Activated T-helper 17 cell treated with anti-CD3 and anti-CD28 coated beads, Interleukin-2, amount 50 U/mL, for 72 hours (primary cell): Measurements from ENCODE around the gene MYO5A. TPM values are rescaled to one million over a fixed set of nuclear protein-coding genes. Genes with fewer than 3 reads are reported as not detected.
A peak's percentile ranks its signal among the peaks of the same experiment; 100 is the strongest.
"Not testable (repeated sequence)": the region's sequence is repeated elsewhere in the genome, so short reads cannot be mapped to it uniquely, and the experiment has no call there.

Experiments used
- ATAC-seq: fragments of 150-1000 bp; cut with Tn5 transposase; replicated peaks from 2 replicates; pipeline ENCODE4 v1.10.0; 2021; ENCODE audit warnings: mild to moderate bottlenecking, moderate library complexity
- H3K27ac Mint-ChIP-seq: one replicate; pipeline ENCODE4 v1.8.0; 2022; ENCODE audit warnings: mixed read lengths
- H3K27me3 Mint-ChIP-seq: one replicate; pipeline ENCODE4 v1.8.0; 2022; ENCODE audit warnings: mixed read lengths
- H3K36me3 Mint-ChIP-seq: one replicate; pipeline ENCODE4 v1.8.0; 2022; ENCODE audit warnings: low read depth, mild to moderate bottlenecking, mixed read lengths
- H3K4me1 Mint-ChIP-seq: one replicate; pipeline ENCODE4 v1.8.0; 2022; ENCODE audit warnings: mixed read lengths
- H3K4me3 Mint-ChIP-seq: one replicate; pipeline ENCODE4 v1.8.0; 2022; ENCODE audit warnings: mild to moderate bottlenecking, mixed read lengths
- H3K9me3 Mint-ChIP-seq: one replicate; pipeline ENCODE4 v1.8.0; 2022; ENCODE audit warnings: mixed read lengths
- total RNA-seq, 2 donors: library from RNA; stranded (reverse); gene quantifications; one replicate each; pipeline ENCODE4 v1.2.3, GENCODE V29; 2022

Gene MYO5A
- total RNA-seq, 2 donors from 2014 or later = 33.1 to 59.3 TPM

DNA sequence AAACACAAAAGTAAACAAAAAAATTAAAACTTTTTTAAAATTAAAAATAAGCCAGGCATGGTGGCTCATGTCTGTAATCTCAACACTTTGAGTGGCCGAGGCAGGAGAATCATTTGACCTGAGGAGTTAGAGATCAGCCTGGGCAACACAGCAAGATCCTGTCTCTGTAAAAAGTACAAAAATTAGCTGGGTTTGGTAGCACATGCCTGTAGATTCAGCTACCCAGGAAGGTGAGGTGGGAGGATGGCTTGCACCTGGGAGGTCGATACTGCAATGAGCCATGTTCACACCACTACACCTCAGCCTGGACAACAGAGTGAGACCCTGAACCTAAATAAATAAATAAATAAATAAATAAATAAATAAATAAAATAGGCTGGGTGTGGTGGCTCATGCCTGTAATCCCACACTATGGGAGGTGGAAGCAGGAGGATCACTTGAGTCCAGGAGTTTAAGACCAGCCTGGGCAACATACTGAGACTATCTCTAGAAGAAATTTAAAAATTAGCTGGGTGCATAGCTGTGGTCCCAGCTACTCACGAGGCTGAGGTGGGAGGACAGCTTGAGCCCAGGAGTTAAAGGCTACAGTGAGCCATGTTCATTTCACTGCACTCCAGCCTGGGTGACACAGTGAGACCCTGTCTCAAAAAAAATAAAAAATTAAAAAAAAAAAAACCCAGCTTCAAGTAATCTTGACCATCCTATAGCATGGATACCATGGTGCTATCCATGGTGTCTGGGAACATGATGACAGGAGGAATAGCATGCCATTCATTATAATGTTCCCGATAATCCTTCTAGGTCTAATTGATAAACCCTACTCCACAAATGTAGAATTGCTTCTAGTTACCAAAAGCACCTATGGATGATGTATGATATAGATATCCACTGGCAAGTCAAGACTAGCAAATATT, 4.2 kb downstream of the MYO5A start:
- no peaks in the 10 kb centered on the region for H3K9me3 Mint-ChIP-seq
- H3K27ac Mint-ChIP-seq = no peak overlapping the region

DNA sequence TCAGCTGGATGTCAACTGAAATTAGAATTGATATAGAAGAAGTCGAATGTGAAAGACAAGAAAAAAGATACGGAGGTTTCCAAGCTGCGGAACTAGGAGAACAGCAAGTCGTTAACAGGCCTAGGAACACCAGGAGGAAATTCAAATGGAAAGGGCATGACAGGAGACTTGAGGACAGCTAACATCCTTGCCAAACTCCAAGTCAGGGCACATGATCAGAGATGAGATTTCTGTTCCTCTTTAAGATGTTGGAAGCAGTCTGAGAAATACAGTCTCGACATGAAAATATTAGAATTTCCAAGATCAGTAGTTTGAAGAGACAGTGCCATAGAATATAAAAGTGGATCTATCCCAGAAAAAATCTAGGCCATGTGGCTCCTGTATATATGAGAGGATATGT, 5.0 kb downstream of the MYO5A start:
- Mint-ChIP-seq H3K27ac (no peak overlapping the region), H3K4me1 (peaks cover 47% of the 10 kb centered on the region)
- ATAC-seq = no peak

More for the DNA sequence above, 4.2 kb downstream of the MYO5A start:
- no peak overlapping the region for H3K4me3 Mint-ChIP-seq
- H3K4me1 Mint-ChIP-seq = peaks cover 41% of the 10 kb centered on the region
- no peaks in the 10 kb centered on the region for H3K27me3 Mint-ChIP-seq
- no peaks in the 10 kb centered on the region for H3K36me3 Mint-ChIP-seq
- ATAC-seq = no peak

DNA sequence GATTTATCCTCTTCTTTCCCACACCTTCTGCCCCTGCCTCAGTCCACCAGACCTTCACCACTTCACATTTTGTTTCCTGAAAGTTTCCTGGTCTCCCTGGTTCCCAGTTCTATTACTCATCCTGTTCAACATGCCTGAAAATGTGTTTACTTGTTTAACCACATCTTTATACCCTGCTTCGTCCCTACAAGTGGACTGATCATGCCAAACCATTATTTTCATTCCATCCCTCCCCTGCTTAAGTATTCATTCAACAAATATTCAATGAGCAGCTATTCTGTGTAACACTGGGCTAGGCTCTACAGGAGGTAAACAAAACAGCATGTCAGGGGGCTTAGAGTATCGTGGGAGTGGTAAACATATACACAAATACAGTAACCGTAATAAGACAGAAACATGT, 5.5 kb downstream of the MYO5A start:
- no peak for ATAC-seq
- Mint-ChIP-seq H3K27me3 (no peaks in the 10 kb centered on the region), H3K4me3 (no peak overlapping the region), H3K36me3 (no peaks in the 10 kb centered on the region), H3K9me3 (no peaks in the 10 kb centered on the region), H3K27ac (no peak overlapping the region), H3K4me1 (peaks cover 48% of the 10 kb centered on the region)

More for the DNA sequence above, 5.0 kb downstream of the MYO5A start:
- Mint-ChIP-seq H3K36me3 (no peaks in the 10 kb centered on the region), H3K9me3 (no peaks in the 10 kb centered on the region), H3K27me3 (no peaks in the 10 kb centered on the region), H3K4me3 (no peak overlapping the region)

DNA sequence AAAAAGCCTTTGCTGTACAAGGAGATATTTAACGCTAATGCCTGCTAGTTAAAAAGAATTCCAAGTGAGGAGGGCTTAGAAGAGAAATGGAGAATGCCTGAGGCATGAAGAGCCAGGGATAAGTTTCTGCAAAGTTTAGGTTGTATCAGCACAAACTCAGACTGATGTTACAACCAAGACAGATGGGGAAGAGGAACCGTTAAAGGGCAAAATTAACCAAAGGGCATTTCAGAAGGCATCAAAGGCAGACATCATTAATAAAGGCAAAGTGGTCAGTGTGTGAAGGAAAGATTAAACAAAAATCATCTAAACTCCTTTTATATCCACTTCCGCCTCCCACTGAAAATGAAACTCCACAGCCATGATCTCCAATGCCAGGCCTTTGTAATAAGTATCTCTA, 7.0 kb downstream of the MYO5A start:
- H3K27me3 Mint-ChIP-seq = no peaks in the 10 kb centered on the region
- ATAC-seq = no peak
- H3K36me3 Mint-ChIP-seq = no peaks in the 10 kb centered on the region
- H3K4me1 Mint-ChIP-seq = peaks cover 36% of the 10 kb centered on the region
- H3K27ac Mint-ChIP-seq = peak overlapping the region; percentile 65
- H3K9me3 Mint-ChIP-seq = no peaks in the 10 kb centered on the region
- no peak overlapping the region for H3K4me3 Mint-ChIP-seq

DNA sequence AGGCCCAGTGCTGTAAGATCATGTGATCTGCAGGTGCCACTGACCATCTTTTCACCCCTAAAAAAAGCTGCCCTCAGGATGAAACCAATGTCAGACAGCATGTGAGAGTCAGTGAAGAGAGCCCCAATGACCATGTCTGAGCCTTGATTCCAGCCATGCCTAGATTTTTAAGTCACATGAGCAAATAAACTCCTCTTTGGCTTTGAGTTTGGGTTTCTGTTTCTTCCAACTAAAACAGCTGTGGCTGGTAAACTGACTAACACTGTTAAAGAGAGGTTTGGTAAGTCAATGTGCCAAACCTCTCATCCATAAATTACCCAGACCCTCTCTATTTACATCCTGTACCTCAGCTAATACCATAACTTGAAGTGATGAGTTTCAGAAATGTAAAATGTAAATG, 8.3 kb downstream of the MYO5A start:
- Mint-ChIP-seq H3K4me1 (peaks cover 31% of the 10 kb centered on the region), H3K27ac (no peak overlapping the region), H3K9me3 (no peaks in the 10 kb centered on the region), H3K27me3 (no peaks in the 10 kb centered on the region), H3K4me3 (no peak overlapping the region), H3K36me3 (no peaks in the 10 kb centered on the region)
- ATAC-seq = no peak

DNA sequence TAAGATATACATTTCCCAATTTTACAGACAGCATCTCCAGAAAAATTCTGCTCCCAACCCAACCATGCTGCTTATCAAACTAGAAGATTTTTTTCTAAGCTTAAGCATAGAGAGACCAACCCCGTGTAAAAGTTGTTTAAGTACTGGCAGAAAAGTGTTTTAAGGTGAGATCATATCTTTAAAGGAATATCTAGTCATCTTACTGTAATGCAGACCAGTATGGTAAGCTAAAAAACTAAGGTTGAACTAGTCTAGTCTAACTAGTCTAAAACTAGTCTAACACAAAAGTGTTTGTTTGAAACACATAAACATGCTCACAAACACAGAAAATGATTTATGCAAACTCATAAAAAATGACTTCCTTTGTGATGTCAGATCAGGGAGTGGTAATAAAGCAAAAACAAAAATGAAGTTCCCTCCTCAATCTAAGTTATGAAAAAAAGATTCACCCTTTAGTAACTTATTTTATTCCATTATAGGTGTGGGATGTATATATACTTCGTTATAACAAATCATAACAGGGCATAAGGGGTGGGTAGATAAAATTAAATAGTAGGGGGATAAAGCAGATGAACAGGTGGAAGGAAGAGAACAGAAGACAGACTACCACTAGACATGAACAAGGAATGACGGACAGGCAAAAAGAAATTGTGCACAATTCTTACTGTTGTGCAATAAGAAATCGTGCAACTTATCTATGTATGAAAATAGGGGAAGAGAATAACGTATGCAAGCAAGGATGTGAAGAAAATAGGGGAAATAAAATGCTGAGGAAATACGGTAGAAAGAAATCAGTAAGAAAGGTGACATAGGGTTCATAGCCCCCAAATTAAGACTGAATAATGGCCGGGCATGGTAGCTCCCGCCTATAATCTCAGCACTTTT, 10.0 kb downstream of the MYO5A start:
- Mint-ChIP-seq H3K4me1 (peaks cover 29% of the 10 kb centered on the region), H3K9me3 (no peaks in the 10 kb centered on the region), H3K27ac (no peak overlapping the region), H3K27me3 (no peaks in the 10 kb centered on the region), H3K4me3 (peak overlapping the region; percentile 3), H3K36me3 (no peaks in the 10 kb centered on the region)
- no peak for ATAC-seq

DNA sequence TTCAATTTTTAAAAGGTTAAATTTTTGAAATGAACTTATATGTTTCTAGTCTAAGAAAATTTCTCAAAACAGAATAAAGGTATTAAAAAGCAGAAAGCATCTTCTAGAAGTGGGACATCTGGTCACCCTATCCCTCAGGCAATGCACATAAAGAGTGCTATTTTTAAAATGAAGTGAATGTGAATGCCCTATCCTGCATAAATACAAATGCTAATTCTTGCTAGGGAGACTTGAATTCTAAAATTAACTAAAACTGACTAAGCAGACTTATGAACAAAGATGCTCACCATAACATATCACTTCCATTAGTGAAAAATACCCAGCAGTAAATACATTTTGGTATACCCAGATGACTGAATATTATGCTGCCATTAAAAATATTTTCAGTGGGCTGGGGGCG, 11.7 kb downstream of the MYO5A start:
- peaks cover 17% of the 10 kb centered on the region for H3K4me1 Mint-ChIP-seq
- H3K9me3 Mint-ChIP-seq = no peaks in the 10 kb centered on the region
- H3K36me3 Mint-ChIP-seq = no peaks in the 10 kb centered on the region
- no peaks in the 10 kb centered on the region for H3K27me3 Mint-ChIP-seq
- ATAC-seq = no peak
- no peak overlapping the region for H3K4me3 Mint-ChIP-seq
- no peak overlapping the region for H3K27ac Mint-ChIP-seq

DNA sequence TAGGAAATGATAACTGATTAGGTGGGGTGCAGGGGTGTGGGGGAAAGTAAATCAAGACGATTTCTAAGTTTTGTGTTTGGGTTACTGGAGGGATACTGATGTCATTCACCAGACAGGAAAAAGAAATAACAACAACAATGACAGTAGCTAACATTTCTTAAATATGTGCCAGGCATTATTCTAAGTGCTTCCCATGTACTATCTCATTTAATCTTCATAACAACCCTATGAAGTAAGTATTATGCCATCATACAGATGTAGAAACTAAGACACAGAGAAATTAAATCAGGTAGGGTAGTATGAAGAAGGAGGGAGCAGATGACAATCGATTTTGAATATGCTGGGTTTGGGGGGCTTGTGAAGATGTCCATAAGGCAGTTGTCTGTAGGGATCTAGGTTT, 13.3 kb downstream of the MYO5A start:
- Mint-ChIP-seq H3K4me3 (no peak overlapping the region), H3K36me3 (no peaks in the 10 kb centered on the region), H3K4me1 (peaks cover 11% of the 10 kb centered on the region), H3K27me3 (no peaks in the 10 kb centered on the region), H3K9me3 (no peaks in the 10 kb centered on the region), H3K27ac (no peak overlapping the region)
- no peak for ATAC-seq

DNA sequence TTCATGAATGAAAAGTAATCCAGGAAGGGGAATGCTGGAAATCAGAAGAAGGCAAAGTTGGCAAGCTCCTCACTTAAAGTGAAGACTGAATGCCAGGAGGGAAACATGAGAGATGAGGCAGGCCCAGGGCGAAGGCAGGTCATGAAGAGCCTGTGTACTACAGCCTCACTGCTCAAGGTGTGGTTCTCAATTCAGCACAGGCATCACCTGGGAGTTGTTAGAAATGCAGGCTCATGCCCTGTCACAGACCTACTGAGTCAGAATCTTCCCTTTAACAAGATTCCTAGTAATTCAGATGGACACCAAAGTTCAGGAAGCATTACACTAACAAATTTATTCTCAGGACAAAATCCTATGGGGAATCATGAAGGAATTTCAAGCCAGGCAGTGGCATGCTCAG, 14.2 kb downstream of the MYO5A start:
- H3K9me3 Mint-ChIP-seq = no peaks in the 10 kb centered on the region
- H3K4me3 Mint-ChIP-seq = no peak overlapping the region
- no peak for ATAC-seq
- H3K27ac Mint-ChIP-seq = no peak overlapping the region
- no peaks in the 10 kb centered on the region for H3K36me3 Mint-ChIP-seq
- no peaks in the 10 kb centered on the region for H3K27me3 Mint-ChIP-seq
- H3K4me1 Mint-ChIP-seq = peaks cover 13% of the 10 kb centered on the region

DNA sequence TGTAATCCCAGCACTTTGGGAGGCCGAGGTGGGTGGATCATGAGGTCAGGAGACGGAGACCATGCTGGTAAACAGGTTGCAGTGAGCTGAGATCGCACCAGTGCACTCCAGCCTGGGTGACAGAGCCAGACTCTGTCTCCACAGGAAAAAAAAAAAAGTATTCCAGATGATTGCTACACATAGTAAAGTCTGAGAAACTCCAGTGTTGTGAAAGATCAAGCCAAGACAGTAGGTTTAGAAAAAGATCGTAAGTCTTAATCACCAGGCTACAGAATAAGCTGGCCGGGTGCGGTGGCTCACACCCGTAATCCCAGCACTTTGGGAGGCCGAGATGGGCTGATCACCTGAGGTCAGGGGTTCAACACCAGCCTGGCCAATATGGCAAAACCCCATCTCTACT, 15.8 kb downstream of the MYO5A start:
- not testable (repeated sequence) for H3K36me3 Mint-ChIP-seq, H3K27me3 Mint-ChIP-seq, H3K4me3 Mint-ChIP-seq, ATAC-seq, H3K27ac Mint-ChIP-seq, H3K9me3 Mint-ChIP-seq
- H3K4me1 Mint-ChIP-seq = peaks cover 17% of the 10 kb centered on the region

DNA sequence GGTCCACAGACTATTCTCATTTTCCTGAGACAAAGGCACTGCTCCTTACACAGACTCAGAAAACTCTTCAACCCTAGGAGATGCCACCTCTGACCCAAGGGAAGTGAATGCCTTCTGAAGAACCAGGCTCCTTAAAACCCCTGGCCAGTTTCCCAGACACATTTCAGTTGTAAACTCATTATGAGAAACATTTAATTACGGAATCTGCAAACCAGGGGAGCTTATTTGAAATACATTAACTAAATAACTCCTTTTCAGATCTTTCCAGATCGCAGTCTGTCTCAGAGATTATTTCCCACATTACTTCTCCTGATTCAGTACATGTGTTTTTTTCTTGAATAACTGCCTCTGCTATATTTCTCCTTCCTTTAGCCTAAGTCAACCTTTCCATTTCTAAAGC, 17.6 kb downstream of the MYO5A start:
- H3K27ac Mint-ChIP-seq = peak overlapping the region; percentile 52
- no peaks in the 10 kb centered on the region for H3K36me3 Mint-ChIP-seq
- peaks cover 23% of the 10 kb centered on the region for H3K4me1 Mint-ChIP-seq
- H3K9me3 Mint-ChIP-seq = no peaks in the 10 kb centered on the region
- H3K27me3 Mint-ChIP-seq = no peaks in the 10 kb centered on the region
- no peak for ATAC-seq
- H3K4me3 Mint-ChIP-seq = no peak overlapping the region

DNA sequence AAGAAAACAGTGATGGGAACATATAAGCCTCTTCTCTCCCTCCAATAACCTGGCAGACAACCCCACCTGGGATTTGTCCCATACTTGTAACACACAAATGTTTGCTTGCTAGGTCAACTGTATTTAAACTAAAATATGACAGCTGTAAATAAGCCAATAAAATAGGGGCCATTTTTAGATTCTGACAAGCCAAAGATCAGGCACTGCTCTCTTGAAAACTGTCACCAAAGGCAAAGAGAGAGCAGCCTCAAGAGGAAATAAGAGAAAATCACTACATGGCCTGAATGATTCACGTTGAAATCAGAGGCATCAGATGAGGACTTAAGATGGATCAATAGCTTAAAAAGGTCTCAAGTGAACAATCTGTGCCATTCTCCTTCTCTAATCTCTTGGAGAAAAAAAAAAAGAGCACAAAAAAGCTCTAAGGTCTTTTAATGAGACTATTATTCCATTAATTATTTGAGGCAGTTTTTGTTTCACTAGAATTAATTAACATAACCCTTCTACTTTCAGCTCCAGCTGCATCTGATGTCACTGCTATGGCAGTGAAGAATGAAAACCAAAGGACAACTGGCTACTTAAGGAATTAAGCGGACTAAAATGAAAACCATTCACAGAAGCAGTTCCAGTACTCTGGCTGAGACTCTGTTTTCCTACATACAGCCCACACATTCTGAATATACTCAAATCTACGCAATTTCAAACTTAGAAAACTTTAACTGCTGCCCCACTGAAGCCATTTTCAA, 19.0 kb downstream of the MYO5A start:
- Mint-ChIP-seq H3K36me3 (no peaks in the 10 kb centered on the region), H3K4me1 (peaks cover 30% of the 10 kb centered on the region), H3K27me3 (no peaks in the 10 kb centered on the region), H3K4me3 (peak overlapping the region; percentile 41), H3K27ac (peak overlapping the region; percentile 80), H3K9me3 (no peaks in the 10 kb centered on the region)
- ATAC-seq = peak; percentile 49

DNA sequence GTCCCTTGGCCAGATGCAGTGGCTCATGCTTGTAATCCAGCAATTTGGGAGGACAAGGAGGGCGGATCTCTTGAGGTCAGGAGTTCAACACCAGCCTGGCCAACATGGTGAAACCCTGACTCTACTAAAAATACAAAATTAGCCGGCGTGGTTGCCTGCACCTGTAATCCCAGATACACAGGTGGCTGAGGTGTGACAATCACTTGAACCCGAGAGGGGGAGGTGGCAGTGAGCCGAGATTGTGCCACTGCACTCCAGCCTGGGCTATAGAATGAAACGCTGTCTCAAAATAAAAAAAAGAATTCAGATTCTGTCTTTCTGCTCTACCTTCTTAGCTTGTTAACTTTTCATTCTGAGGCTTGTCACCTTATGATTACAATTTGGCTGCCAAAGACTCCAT, 22.1 kb downstream of the MYO5A start:
- Mint-ChIP-seq H3K4me1 (peaks cover 46% of the 10 kb centered on the region), H3K9me3 (no peaks in the 10 kb centered on the region), H3K36me3 (peaks cover 6% of the 10 kb centered on the region), H3K27me3 (no peaks in the 10 kb centered on the region), H3K4me3 (no peak overlapping the region), H3K27ac (no peak overlapping the region)
- no peak for ATAC-seq

DNA sequence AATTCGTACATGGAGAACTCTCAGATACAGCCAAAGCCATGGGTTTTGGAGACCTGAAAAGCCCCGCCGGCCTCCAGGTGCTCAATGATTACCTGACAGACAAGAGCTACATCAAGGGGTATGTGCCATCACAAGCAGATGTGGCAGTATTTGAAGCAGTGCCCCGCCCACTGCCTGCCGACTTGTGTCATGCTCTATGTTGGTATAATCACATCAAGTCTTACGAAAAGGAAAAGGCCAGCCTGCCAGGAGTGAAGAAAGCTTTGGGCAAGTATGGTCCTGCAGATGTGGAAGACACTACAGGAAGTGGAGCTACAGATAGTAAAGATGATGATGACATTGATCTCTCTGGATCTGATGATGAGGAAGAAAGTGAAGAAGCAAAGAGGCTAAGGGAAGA, 23.5 kb downstream of the MYO5A start:
- Mint-ChIP-seq H3K9me3 (no peaks in the 10 kb centered on the region), H3K4me3 (no peak overlapping the region), H3K4me1 (peaks cover 41% of the 10 kb centered on the region), H3K27me3 (no peaks in the 10 kb centered on the region), H3K27ac (peak overlapping the region; percentile 16), H3K36me3 (peaks cover 6% of the 10 kb centered on the region)
- no peak for ATAC-seq
